GM21737 (cell line): ENCODE data around the gene CAMK2N2.
"Not testable (repeated sequence)": the region's sequence is repeated elsewhere in the genome, so short reads cannot be mapped to it uniquely, and the experiment has no call there.

Experiments used
- ATAC-seq: cut with Tn5 transposase; IDR thresholded peaks from one replicate; pipeline ENCODE4 v1.9.1; 2021; ENCODE audit warnings: mild to moderate bottlenecking, moderate library complexity; ENCODE audit not compliant: unreplicated experiment

CAMK2N2 gene

DNA sequence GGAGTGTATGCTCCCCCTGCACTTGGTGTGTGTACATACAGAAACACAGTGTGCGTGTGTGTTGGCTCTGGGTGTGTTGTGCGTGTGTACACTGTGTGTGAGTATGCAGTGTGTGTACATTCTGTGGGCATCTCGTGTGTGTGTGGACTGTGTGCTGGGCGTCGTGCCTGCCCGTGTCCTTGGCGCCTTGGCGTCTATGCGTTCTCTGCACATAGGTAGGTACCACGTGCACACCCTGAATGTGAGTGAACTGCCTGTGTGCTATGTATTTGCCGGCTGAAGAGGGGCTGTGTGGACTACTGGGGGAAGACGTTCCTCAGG lies 14.0 kb upstream of the CAMK2N2 start:
- no peak for ATAC-seq

DNA sequence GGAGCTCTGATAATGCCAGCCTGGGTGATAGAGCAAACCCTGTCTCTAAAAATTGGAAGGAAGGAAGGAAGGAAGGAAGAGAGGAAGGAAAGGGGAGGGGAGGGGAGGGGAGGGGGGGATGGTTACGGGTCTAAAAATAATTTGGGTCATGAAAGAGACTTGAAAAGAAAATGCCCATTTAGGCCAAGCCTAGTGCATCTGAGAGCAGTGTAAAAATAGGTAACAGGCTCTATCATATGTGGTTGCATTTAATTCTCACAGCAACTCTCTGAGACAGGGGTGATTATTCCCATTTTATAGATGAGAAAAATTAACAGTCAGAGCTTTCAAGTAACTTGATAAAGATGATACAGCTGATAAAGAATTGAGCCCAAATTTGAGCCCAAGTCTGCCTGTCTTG lies 10.9 kb upstream of the CAMK2N2 start:
- no peak for ATAC-seq

DNA sequence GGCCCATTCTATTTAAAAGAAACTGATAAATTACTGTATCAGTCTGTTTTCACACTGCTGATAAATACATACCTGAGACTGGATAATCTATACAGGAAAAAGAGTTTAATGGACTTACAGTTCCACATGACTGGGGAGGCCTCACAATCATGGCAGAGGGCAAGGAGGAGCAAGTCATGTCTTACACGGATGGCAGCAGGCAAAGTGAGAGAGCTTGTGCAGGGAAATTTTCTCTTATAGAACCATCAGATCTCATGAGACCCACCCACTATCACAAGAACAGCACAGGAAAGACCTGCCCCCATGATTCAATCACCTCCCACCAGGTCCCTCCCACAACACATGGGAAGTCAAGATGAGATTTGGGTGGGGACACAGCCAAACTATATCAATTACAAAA lies 5.9 kb upstream of the CAMK2N2 start:
- ATAC-seq: not testable (repeated sequence)

DNA sequence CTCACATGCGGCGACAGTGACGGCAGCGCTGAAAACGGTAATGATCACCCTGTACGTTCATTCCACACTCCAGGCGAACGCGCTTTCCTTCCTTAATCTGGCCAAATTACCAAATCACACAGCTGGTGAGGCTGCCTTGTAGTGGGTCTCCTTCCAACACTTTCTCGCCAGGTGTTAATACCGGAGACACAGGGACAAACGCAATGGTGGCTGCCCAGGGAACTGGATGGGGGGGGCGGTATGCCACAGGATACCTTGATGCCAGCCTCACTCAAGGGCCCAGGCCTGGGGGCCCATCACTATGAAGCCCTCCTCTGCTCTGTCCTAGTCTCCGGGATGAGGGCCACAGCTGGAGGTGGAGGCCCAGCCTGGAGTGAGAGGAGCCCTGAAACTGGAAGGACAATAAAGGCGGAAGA lies 1.4 kb upstream of the CAMK2N2 start:
- no peak for ATAC-seq

DNA sequence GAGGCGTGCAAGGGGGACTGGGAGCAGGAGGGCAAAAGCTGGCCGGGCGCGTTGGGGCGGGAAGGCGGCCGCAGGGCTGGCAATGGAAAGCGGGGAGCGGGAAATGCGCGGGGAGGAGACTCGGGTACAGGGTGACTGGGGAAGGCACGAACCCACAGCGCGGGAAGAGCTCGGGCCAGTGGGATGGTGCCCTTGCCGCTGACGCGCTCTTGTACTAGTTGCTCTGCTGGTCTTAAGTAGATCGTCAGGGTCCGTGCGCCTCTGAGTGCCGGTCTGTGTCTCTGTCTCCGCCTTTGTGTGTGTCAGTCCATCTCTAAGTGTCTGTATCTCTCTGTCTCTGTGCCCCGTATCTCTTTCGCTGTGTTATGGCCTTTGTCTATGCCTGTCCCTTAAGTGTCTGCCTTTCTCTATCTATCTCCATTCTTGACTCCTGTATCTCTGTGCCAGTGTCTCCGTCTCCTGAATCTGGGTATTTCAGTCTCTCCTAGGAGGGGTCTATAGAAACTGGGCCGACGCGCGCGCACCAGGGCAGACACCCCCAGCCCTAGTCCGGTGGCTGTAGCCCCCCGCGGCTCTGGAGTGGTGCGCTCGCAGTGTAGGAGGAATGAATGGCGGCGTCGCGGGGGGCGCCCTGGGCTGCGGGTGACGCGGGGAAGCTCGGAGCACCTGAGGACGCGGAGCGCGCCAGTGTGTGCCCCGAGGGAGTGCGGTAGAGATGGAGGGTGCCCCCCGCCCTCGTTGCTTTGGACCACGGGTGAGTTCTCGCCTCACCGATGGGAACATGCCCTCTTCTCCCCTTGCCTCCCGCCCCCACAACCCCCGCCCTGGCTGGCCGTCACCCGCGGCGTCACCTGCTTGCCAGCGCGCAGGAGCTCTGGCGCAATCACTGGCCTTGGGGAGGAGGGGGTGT lies 756 bp upstream of the CAMK2N2 start:
- no peak for ATAC-seq

DNA sequence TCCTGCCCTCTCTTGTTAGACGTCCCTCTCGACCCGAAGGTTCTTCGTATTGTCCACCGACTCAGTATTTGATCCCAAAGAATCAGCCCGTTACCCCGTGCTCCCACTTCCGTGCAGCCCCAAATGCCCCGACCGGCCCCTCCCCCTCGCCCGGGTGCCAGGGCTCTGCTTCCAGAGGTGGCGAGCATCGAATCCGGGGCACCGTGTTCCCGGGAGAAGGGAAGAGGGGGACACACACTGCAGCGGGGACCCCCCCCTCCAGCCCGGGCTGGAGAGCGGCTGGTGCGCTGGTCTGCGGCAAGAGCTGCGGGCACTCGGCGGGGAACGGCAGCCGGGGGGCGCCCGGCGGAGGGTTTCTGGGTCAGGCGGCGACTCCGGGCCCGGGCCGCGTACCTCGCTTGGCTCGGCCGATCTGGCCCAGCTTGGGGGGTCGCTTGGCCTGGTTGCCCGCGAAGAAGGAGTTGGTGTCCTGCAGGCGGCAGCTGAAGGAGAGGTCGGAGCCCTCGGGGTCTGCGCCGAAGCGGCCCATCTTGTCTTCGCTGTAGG lies 556 bp downstream of the CAMK2N2 start:
- ATAC-seq: no peak

DNA sequence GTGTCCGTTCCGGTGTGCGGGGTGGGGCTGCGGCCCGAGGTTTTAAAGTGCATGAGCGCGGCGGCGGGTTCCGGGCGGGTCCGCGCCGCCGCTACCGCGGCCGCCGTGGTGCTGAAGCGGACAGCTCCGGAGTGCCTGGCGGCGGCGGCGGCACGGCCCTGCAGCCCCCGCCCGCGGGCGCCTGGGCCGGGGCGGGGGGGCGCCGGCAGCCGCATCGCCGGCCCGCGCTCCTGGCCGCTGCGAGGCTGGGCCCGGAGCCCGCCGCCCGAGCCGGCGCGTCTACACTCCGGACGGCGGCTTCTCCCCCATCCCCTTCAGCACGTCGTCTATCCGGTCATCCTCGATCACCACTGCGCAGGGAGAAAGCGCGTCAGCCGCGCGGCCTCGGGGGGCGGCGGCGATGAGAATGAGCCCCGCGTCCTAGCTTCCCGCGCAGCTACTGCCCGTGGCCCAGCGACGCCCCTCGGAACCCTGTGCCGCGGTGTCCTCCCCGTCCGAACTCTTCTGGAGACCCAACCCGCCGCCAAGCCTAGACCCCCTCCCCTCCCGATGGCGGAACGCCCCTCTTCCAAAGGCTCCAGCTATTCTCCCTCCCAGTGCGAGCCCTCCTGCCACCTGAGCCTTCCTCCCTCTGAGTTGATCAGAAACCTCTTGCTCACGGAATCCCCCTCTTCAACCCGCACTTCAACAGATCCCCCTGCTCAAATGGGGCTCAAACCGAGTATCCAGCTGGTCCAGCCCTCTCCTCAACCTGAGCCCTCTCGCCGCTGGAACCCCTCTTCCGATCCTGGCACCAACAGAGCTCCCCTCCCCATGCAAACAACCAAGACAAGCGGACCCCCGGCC lies 1.3 kb downstream of the CAMK2N2 start:
- ATAC-seq: no peak

DNA sequence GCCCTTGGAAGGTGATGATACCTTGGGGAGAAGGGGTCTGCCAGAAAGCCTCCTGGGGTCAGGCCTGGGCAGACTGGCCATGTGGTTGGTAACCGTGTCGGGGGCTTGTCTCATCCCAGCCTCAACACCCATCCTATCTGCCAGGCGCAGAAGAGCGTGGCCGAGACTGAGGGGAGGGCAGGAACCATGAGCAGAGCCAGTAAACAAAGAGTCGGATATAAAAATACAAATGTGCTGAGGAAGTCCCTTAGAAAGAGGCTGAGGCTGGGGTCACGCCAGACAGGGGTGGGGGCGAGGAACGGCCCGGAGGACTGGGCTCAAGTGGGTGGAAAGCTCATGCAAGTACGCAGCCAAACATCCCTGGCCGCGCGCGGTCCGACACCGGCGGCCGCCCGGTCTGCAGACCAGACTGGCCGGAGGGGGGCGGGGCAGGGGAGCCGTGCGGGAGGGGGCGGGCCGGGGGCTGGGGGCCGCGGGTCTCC lies 1.9 kb downstream of the CAMK2N2 start:
- no peak for ATAC-seq

DNA sequence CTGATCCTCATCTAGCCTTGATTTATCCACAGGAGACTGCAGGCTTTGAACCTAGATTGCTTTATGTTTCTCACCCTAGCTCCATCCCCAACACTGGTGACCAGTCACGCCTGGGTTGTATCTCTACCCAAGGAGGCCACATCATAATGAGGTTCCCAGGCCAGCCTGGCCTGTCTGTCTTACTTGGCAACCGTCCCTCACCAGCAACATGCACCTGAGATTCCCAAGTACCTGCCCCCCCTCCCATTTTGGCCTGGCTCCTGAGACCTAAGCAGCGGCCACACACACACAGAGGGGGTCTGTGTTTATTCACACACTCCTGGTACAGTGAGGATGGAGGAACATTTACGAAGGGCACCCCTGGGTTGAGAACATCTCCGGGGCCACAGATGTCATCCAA lies 2.4 kb downstream of the CAMK2N2 start:
- no peak for ATAC-seq

DNA sequence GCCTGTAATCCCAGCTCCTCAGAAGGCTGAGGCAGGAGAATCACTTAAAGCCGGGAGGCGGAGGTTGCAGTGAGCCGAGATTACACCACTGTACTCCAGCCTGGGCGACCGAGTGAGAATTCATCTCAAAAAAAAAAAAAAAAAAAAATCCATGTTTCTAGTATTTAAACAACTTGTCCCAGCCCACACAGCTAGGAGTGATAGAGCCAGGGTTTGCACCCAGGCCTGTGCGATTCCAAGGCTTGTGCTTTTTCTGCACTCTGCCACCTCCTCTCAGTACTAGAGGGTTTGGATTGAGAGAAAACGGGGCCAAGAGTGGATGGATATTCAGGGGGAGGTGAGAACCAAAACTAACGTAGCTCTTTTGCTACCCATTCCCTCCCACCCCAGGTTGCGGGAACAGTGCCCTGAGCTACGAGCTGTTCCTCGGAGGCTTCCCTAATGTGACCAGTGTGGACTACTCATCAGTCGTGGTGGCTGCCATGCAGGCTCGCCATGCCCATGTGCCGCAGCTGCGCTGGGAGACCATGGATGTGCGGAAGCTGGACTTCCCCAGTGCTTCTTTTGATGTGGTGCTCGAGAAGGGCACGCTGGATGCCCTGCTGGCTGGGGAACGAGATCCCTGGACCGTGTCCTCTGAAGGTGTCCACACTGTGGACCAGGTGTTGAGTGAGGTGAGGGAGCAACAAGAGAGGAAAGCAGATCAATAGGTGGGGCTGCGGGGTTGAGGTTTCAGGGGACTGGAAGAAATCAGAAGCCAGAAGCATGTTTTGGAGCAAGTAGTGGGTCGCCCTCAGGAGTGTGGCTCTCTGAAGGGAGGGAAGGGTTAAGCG lies 4.1 kb downstream of the CAMK2N2 start:
- ATAC-seq: no peak

DNA sequence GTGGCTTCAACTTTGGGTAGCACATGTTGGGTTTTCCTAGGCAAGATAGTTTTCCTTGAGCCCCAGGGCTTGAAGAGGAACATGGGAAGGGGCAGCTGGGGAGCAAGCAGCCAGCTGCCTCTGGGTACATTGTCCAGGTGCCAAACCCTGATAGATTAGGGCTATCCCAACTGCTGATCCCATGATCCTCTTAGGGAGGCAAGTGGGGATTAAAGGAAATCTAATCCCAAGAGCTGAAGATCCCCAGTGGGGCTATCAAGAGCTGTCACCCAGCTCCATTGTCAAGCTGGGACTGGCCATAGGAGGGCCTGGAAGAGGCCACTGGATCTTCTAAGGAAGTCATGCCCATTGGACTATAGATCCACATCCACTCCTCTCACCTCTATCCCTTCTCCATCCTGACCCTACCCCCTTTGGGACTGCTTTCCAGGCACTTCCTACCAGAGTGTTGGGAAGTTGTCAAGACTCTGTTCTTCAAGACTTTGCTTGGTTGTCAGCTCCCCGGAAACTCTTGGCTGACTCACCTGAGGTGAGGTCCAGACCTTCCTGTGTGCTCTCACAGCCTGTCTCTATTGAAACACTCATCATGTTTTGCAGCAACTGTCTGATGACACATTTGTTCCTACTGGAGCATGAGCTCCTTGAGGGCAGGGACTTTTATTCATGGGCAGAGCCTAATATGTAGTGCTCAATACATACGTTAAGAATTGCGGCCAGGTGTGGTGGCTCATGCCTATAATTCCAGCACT lies 5.9 kb downstream of the CAMK2N2 start:
- ATAC-seq: no peak

DNA sequence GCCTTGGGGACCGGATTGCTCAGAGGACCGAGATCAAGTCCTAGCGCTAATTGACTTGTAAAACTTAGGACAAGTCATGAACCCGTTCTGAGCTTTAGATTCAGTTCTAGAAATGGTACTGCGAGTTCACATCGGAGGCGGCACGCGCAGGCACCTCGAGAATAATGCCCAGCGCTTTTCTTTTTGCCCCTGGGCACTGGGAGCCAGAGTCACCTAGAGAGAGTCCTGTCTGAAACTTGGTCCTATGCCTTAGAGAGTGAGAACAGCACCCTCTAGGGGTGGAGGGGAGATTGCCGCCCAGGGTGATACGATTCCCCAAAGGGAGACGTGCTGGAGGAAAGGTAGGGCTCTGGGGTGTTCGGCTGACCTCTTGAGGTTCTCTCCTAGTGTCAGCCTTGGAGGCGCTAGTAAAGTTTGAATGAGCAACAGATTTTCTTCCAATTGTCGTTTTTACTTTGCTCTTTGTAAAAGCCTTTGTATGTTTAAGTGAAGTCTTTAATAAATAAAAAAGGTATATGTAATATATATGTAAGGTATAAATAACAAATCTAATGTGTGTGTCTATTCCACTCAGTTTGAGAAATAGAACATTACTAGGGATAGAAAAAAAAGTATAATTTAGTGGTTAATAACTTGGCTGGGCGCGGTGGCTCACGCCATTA lies 11.1 kb downstream of the CAMK2N2 start:
- ATAC-seq: peak; percentile 70

DNA sequence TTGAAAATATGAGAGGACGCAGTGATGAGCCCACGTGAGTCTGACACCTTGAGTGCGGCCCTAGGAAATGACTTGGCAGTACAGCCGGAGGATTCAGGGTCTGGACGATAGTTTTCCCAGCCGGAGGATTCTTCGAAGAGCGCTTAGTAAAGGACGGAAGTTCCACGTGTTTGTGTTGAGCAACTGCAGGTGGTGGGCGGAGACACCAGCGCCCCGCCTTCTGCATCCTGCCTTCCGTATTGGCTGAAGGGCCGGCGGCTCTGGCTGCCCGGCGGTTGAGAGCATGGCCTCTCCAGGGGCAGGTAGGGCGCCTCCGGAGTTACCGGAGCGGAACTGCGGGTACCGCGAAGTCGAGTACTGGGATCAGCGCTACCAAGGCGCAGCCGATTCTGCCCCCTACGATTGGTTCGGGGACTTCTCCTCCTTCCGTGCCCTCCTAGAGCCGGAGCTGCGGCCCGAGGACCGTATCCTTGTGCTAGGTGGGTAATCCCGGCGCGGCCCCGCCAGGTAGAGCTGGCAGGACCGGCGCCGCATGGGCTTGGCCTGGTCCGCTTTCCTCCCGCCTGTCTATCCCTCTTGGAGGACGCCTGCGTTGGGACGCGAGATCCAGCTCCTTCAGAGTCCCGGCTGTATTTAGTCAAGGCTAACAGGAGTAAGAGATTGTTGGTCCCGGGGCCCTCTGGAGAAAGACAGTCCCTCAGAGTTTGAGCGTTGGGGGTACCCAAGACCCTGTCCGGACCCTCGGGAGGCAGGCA lies 11.8 kb downstream of the CAMK2N2 start, which contains the start of gene EEF1AKMT4:
Gene EEF1AKMT4 (plus strand): TSS at position 261 of the 755 bp plus-strand sequence. CDS start 23 bp downstream, at position 284.
- peak; percentile 88 for ATAC-seq

DNA sequence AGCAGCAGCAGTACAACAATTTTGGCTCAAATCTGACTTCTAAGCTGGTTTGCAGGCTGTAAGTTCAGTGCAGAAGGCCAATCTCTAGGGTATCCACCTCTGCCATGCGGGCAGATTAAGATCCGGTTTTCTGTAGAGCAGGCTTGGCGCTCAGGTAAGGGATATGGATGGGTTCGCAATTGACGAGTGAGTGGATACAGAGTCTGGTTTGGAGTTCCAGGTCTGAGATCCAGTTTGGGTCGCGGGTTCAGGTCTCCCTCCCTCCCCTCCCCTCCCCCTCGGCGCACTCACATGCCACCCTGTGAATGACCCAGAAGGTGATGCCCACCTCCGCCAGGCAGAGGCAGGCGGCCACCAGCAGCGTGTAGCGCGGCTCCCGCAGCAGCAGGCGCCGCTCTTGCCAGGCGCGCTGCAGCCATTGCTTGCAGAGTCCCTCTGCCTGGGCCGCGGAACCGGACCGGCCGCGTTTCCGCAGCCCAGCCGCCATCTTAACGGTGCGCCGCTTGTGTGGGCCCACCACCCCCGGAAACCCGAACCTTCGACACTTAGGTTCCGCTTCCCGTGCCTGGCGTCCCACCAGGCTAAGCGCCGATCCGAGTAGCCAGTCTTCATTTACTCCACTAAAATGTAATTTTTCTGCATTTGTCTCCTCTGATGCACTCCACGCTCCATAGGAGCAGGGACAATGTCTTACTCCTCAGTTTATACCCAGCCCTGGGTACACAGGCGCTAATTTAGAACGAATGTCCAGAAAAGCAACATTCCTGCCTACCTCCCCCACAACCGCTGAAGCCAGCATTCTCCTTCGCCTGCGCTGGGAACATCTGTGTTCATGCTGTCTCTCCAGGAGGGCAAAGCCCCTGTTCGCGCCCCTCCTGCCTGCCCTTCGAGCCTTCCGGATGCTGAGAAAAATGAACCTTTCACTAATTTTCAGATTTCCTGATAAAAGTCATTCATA lies 12.6 kb downstream of the CAMK2N2 start, which contains the start of gene ALG3:
Gene ALG3 (minus strand): TSS at position 509 of the 958 bp plus-strand sequence. CDS start 22 bp downstream, at position 487.
- peak; percentile 57 for ATAC-seq

DNA sequence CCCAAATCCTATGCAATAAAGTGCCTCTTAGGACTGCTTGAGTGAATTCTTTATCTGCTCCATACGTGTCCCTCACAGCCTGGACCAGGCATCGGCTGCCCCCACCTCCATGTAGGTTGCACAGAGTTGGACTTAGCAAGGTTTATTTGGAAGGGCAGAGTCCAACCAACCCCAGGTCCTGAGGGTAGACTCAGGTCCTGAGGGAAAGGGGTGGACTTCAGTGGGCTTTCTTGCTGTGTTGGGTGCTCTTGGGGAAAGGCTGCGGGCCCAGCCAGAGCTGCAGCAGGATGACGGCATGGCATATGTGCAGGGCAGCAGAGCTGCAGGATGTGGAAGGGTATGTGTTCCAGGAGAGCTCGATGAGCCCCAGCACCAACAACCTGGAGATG lies 19.1 kb downstream of the CAMK2N2 start:
- no peak for ATAC-seq

DNA sequence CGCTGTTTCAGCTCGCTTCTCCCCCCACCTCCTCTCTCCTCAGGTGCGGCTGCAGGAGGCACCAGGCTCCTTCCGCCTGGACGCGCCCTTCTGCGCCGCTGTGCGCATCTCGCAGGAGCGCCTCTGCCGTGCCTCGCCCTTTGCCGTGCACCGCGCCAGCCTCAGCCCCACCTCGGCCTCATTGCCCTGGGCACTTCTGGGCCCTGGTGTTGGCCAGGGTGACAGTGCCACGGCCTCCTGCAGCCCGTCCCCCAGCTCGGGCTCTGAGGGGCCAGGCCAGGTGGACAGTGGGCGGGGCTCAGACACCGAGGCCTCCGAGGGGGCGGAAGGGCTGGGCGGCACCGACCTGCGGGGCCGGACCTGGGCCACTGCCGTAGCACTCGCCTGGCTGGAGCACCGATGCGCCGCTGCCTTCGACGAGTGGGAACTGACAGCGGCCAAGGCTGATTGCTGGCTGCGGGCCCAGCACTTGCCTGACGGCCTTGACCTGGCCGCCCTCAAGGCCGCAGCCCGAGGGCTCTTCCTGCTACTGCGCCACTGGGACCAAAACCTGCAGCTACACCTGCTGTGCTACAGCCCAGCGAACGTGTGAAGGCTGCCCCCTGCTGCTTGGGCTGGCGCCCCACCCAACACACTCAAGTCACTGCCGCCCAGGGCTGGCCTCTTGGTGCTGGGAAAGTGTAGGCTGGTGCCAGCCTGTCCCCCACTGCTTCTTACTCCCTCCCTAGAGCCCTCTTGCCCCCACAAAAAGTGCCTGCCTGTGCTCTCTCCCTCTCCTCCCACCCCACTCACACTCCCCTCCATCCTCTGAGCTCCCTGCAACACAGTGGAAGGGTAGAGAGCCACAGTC lies 19.7 kb downstream of the CAMK2N2 start:
- no peak for ATAC-seq

DNA sequence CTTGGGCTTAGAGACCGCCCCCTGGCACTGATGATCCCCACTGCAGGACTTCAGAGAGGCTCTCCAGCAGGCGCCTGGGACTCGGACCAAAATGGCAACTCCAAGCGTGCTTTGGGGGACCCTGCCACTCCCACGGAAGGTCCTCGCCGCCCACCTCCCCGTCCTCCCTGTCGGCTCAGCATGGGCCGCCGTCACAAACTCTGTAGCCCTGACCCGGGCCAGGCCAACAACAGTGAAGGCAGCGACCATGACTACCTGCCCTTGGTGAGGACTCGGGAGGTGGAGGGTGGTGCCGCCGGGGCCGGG lies 20.3 kb downstream of the CAMK2N2 start:
- no peak for ATAC-seq
